ENCODE data around the gene CBX4.

CBX4 gene

DNA sequence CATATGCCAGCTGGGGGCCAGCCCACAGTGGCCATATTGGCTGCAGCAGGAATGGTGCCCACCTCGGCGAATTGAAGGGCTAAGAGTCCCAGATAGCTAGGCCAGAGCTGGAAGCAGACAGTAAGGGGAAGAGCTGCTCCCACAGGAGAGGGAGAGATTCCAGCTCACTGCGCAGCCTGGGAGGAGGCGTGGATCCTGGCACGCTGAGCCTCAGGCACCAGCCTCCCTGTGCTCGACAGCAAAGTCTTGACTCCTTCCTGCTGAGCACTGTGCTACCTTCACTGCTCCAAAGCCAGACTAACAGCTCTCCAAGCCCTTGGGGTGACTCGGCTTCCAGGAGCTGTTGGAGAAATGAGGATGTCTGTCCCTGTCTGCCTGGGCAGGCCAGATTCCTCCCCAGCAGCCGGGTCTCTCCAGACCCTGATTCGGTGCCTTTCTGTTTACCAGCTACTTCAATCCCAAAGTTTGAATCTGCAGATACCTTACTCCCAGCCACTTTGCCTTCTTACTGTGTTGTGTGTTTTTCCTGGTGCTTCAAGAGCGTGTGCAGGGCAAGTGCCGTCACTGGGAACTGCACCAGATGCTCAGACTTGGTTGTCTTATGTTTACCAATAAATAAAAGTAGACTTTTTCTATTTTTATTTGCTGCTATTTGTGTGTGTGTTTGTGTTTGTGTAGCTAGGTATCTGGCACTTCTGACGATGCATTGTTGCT is 52.2 kb downstream of the CBX4 start:
- no peak overlapping the region for H3K4me3 ChIP-seq (ENCODE audit: low read length)
- no peak for TF ChIP-seq ZNF274 (IDR thresholded peaks at IDR 0.05; ENCODE audit: low read depth, low read length)

DNA sequence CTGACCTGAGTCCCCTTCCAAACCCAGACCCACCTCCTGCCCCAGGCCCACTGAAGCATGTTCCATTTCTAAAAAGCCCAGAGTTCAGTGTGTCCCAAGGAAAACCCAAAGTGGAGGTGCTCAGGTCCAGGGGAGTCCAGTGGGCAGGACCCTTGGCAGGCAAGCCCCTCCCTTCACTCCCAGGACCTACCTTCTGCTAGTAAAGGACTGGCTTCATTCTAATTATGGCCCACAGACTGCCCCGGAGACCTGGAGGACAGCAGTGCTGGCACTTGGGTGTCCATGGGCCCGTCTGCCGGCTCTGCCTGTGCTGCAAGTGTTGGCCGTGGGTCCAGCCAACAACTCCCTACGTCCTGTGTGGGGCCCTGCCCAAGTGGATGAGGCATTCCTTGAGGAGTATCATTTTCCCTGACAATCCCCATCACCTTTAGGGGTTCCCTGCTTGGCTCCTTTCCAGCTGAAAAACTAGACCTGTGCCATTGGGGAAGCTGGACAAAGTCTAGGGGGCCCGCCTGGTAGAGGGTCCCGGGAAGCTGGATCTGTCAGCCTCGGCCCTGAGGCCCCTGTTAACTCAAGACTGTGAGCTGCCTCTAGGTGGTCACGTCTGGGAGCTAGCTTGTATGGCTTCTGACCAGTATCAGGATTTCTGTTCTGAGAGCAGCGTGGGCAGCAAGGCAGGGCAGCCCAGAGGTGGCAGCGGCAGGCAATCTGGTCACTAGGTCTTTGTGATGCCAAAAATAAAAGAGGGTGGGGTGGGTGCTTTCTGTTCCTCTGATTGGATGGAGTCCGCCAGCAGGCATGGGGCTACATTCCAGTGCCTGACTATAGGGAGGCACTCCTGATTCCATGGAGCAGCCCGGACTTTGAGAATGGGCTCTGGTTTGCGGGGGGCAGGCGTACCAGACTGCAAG is 53.1 kb downstream of the CBX4 start:
- H3K4me3 ChIP-seq (ENCODE audit: low read length), result no peak overlapping the region
- TF ChIP-seq ZNF274 (IDR thresholded peaks at IDR 0.05; ENCODE audit: low read depth, low read length), result no peak

DNA sequence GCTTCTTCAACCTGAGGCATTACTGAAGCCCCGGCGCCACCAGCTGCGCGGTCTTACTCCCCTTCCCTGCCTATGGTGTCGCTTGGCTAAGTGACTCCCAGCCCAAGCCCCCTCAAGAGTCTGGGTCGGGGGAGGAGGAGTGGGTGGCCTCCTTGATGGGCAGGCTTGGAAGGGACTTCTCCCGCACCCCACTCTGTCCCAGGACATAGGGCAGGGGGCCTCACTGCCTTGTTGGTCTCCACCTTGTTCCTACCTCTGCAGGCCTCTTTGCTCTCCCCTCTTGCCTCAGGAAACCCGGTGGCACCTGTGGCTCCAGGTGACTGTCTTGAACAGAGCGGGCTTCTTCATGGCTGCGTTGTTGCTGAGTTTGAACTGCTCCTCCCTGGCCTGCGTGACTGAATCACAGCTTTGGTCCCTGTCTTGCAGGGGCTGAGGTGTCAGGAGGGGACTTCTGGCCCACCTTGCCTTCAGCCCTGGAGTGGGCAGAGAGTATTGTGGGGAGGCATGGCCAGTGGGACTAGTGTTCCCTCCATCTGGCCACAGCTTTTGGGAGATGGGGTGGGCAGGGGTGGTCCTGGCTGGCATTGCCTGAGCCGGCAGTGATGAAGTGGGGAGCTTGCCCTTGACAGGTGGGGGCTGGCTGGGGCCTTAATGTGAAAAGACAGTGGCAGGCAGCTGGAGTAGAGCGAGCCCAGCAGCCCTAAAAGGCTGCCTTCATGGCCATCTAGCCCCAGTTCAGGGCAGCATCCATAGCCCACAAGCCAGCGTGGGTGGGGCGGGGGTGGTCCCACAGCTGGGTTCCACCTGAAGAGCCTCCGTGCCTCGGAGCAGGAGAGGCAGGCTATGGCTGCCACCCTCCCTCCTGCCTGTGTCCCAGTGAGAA is 54.0 kb downstream of the CBX4 start:
- no peak overlapping the region for H3K4me3 ChIP-seq (ENCODE audit: low read length)
- TF ChIP-seq ZNF274 (IDR thresholded peaks at IDR 0.05; ENCODE audit: low read depth, low read length), result no peak

DNA sequence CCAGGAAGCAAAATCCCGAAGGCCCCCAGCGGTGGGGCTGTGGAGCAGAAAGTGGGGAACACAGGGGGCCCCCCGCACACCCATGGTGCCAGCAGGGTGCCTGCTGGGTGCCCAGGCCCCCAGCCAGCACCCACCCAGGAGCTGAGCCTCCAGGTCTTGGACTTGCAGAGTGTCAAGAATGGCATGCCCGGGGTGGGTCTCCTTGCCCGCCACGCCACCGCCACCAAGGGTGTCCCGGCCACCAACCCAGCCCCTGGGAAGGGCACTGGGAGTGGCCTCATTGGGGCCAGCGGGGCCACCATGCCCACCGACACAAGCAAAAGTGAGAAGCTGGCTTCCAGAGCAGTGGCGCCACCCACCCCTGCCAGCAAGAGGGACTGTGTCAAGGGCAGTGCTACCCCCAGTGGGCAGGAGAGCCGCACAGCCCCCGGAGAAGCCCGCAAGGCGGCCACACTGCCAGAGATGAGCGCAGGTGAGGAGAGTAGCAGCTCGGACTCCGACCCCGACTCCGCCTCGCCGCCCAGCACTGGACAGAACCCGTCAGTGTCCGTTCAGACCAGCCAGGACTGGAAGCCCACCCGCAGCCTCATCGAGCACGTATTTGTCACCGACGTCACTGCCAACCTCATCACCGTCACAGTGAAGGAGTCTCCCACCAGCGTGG is 54.8 kb downstream of the CBX4 start:
- H3K4me3 ChIP-seq (ENCODE audit: low read length), result no peak overlapping the region
- TF ChIP-seq ZNF274 (IDR thresholded peaks at IDR 0.05; ENCODE audit: low read depth, low read length), result no peak

DNA sequence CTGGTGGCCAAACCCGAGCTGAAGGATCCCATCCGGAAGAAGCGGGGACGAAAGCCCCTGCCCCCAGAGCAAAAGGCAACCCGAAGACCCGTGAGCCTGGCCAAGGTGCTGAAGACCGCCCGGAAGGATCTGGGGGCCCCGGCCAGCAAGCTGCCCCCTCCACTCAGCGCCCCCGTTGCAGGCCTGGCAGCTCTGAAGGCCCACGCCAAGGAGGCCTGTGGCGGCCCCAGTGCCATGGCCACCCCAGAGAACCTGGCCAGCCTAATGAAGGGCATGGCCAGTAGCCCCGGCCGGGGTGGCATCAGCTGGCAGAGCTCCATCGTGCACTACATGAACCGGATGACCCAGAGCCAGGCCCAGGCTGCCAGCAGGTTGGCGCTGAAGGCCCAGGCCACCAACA is 55.3 kb downstream of the CBX4 start:
- no peak overlapping the region for H3K4me3 ChIP-seq (ENCODE audit: low read length)
- no peak for TF ChIP-seq ZNF274 (IDR thresholded peaks at IDR 0.05; ENCODE audit: low read depth, low read length)
